ENCODE measurements around the gene YIPF7.

Gene YIPF7

GRCh38 chr4:44623676-44624075 lies 27.7 kb downstream of the YIPF7 start:
- no peaks in the 10 kb centered on the region for H3K36me3 ChIP-seq

GRCh38 chr4:44616621-44617020 lies 34.8 kb downstream of the YIPF7 start:
- Histone ChIP-seq H3K4me1 (ENCODE audit: control insufficient read depth in 1 of 2, insufficient read depth in 1 of 2, low read depth in 1 of 2, low read length in 1 of 2) (no peaks in the 10 kb centered on the region), H3K27ac (no peak overlapping the region)

More at GRCh38 chr4:44623676-44624075, 27.7 kb downstream of the YIPF7 start:
- no peak for TF ChIP-seq CTCF (IDR thresholded peaks at IDR 0.05)
- no peak overlapping the region for H3K4me3 ChIP-seq (ENCODE audit: low read depth in 1 of 2, low read length in 1 of 2)
- H3K27ac ChIP-seq: no peak overlapping the region
- no peaks in the 10 kb centered on the region for H3K9me3 ChIP-seq
- H3K27me3 ChIP-seq: no peaks in the 10 kb centered on the region
- no peaks in the 10 kb centered on the region for H3K4me1 ChIP-seq (ENCODE audit: control insufficient read depth in 1 of 2, insufficient read depth in 1 of 2, low read depth in 1 of 2, low read length in 1 of 2)

GRCh38 chr4:44583393-44583792 lies 68.0 kb downstream of the YIPF7 start:
- Histone ChIP-seq H3K36me3 (no peaks in the 10 kb centered on the region), H3K4me3 (ENCODE audit: low read depth in 1 of 2, low read length in 1 of 2) (no peak overlapping the region), H3K27ac (no peak overlapping the region), H3K27me3 (no peaks in the 10 kb centered on the region), H3K9me3 (no peaks in the 10 kb centered on the region), H3K4me1 (ENCODE audit: control insufficient read depth in 1 of 2, insufficient read depth in 1 of 2, low read depth in 1 of 2, low read length in 1 of 2) (no peaks in the 10 kb centered on the region)
- no peak for TF ChIP-seq CTCF (IDR thresholded peaks at IDR 0.05)

More at GRCh38 chr4:44616621-44617020, 34.8 kb downstream of the YIPF7 start:
- Histone ChIP-seq H3K36me3 (no peaks in the 10 kb centered on the region), H3K9me3 (no peaks in the 10 kb centered on the region), H3K27me3 (no peaks in the 10 kb centered on the region), H3K4me3 (ENCODE audit: low read depth in 1 of 2, low read length in 1 of 2) (no peak overlapping the region)
- TF ChIP-seq CTCF (IDR thresholded peaks at IDR 0.05): no peak

- H3K4me1 ChIP-seq (ENCODE audit: control insufficient read depth in 1 of 2, insufficient read depth in 1 of 2, low read depth in 1 of 2, low read length in 1 of 2): no peaks in the 10 kb centered on the region
- no peaks in the 10 kb centered on the region for H3K27me3 ChIP-seq
- H3K4me3 ChIP-seq (ENCODE audit: low read depth in 1 of 2, low read length in 1 of 2): no peak overlapping the region
- no peaks in the 10 kb centered on the region for H3K9me3 ChIP-seq
- TF ChIP-seq CTCF (IDR thresholded peaks at IDR 0.05): no peak
- no peaks in the 10 kb centered on the region for H3K36me3 ChIP-seq
- no peak overlapping the region for H3K27ac ChIP-seq
These were observed 71.2 kb downstream of the YIPF7 start for GRCh38 chr4:44580231-44580630.

- TF ChIP-seq CTCF (IDR thresholded peaks at IDR 0.05): no peak
- no peaks in the 10 kb centered on the region for H3K27me3 ChIP-seq
- no peaks in the 10 kb centered on the region for H3K9me3 ChIP-seq
- no peaks in the 10 kb centered on the region for H3K36me3 ChIP-seq
- no peak overlapping the region for H3K4me3 ChIP-seq (ENCODE audit: low read depth in 1 of 2, low read length in 1 of 2)
- no peaks in the 10 kb centered on the region for H3K4me1 ChIP-seq (ENCODE audit: control insufficient read depth in 1 of 2, insufficient read depth in 1 of 2, low read depth in 1 of 2, low read length in 1 of 2)
- H3K27ac ChIP-seq: no peak overlapping the region
These were observed 72.5 kb downstream of the YIPF7 start for GRCh38 chr4:44578954-44579353.
